Measurements from ENCODE around the gene MAPKAPK2.

DNA sequence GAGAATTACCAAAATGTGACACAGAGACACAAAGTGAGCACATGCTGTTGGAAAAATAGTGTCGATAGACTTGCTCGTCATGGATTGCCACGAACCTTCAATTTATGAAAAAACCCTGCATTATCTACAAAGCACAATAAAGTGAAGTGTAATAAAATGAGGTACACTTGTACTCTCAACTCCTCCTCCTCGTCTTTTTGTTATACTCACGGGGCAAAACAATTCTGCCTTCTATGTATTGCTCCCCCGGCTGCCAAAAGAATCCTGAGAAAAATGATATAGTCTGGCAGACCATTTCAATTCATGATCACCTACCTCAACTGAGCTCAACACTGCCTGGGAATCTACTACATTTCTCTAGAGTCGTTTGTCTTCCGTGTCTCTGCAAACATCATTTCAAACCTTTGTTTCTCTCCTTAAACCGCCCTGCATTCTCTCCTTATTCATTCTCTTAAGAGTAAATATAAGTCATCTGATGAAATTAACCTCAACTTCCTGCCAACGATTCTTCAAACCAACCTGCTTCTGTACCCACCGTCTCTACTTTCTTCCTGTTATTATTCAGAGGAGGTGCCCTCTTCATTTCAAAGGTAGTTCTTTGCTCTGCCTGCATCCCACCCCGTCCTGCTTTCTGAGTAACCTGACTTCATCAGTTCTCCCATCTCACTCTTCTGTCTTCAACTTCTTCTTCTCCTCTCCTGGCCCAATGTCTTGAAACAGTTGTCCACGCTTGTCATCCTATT is 73.0 kb downstream of the MAPKAPK2 start:
- TF ChIP-seq, protein P1, sequence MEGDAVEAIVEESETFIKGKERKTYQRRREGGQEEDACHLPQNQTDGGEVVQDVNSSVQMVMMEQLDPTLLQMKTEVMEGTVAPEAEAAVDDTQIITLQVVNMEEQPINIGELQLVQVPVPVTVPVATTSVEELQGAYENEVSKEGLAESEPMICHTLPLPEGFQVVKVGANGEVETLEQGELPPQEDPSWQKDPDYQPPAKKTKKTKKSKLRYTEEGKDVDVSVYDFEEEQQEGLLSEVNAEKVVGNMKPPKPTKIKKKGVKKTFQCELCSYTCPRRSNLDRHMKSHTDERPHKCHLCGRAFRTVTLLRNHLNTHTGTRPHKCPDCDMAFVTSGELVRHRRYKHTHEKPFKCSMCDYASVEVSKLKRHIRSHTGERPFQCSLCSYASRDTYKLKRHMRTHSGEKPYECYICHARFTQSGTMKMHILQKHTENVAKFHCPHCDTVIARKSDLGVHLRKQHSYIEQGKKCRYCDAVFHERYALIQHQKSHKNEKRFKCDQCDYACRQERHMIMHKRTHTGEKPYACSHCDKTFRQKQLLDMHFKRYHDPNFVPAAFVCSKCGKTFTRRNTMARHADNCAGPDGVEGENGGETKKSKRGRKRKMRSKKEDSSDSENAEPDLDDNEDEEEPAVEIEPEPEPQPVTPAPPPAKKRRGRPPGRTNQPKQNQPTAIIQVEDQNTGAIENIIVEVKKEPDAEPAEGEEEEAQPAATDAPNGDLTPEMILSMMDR (IDR thresholded peaks at IDR 0.05), result no peak
- TF ChIP-seq POLR2A (IDR thresholded peaks at IDR 0.05), result no peak
